ENCODE measurements around the gene DDX43.
"Not testable (repeated sequence)": the region's sequence is repeated elsewhere in the genome, so short reads cannot be mapped to it uniquely, and the experiment has no call there.

DDX43 gene

GRCh38 chr6:73394577-73395354, at the start of gene DDX43:
Gene DDX43 (plus strand): TSS chr6:73394828. CDS start chr6:73394906, 78 bp downstream.
- peak; percentile 80 for DNase-seq

DNA sequence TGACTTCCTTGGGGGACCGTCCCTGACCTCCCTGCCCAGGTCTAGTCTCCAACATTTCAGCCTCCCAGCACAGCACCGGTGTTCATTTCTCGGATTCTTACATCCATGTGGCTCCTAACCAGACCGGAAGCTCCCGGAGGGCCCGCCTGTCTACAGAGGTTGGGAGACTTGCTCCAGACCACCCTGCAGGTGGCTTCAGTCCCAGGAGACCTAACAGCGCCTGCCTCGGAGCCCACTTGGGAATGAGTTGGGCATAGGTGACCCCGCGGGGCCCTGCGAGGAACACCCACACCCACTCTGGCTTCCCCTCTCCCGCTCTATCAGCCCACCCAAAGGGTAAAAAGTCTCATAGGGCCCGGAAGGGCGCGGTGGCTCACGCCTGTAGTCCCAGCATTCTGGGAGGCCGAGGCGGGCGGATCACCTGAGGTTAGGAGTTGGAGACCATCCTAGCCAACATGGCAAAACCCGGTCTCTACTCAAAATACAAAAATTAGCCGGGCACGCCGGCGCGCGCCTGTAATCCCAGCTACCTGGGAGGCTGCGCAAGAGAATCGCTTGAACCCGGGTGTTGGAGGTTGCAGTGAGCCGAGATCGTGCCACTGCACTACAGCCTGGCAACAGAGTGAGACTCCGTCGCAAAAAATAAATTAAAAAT, 46.0 kb upstream of the DDX43 start:
- no peak for DNase-seq

- no peak for DNase-seq
These were observed 45.3 kb upstream of the DDX43 start for GRCh38 chr6:73349311-73349710.

- DNase-seq = no peak
These were observed 40.7 kb upstream of the DDX43 start, which contains the start of gene DPPA5 for GRCh38 chr6:73353636-73354593. Gene DPPA5 (minus strand): TSS chr6:73354276. CDS start chr6:73354225, 51 bp downstream.

- no peak for DNase-seq
These were observed 32.3 kb upstream of the DDX43 start, which contains the start of gene KHDC3L for GRCh38 chr6:73362358-73362757. Gene KHDC3L (plus strand): TSS chr6:73362658. CDS start chr6:73362730, 72 bp downstream.

GRCh38 chr6:73362869-73363536, 31.6 kb upstream of the DDX43 start:
- no peak for DNase-seq

DNA sequence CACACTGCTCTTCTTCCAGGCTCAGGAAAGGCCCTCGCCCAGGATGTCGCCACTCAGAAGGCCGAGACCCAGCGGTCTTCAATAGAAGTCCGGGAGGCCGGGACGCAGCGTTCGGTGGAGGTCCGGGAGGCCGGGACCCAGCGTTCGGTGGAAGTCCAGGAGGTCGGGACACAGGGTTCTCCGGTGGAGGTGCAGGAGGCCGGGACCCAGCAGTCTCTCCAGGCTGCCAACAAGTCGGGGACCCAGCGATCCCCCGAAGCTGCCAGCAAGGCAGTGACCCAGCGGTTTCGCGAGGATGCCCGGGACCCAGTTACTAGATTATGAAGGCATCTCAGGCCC, 31.1 kb upstream of the DDX43 start:
- DNase-seq = no peak

DNA sequence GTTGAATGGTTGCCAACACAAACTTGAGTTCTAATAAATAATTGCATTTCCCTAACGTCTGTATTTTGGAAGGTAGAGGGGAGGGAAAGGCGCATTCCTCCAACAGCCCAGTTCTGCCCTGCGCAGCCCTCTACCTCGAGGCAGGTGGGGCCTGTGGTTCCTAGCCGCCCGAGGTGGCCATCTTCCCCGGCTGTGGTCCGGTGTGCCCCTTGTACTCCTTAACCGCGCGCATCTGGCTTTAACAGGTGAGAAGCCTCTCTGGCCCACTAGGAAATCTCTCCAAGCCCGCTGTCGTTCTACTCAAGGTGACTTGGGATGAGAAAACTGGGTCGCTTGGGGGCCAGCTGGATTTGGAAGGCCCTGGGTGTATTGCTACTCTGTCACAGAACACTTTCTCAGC, 30.5 kb upstream of the DDX43 start:
- DNase-seq = no peak

GRCh38 chr6:73364549-73364948, 30.1 kb upstream of the DDX43 start:
- no peak for DNase-seq

DNA sequence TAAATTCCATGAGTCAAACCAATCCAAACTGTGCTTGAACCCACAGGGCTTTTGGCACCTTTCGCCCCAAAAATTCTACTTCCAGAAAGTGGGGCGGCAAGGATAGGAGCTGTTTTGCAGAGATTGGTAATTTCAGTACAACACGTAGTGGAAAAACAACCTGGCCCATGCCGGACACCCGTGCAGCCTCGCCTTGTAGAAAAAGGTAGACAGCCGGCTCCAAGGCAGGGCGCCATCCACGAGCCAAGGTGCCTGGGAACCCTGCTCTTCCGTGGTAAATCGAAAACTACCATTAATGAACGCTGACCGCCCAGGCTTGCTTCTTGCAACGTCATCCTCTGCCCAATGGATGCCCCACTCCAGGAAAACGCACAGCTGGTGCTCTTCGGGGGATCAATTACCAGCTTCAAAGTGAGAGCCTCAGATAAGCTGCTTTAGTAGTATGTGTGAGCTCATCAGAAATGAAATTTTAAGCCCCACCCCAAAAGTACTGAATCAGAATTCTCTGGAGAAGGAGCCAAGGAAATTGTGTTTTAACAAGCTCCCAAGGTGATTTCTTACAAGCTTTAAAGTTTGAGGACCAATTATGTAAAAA, 26.8 kb upstream of the DDX43 start:
- no peak for DNase-seq

GRCh38 chr6:73368675-73369074, 26.0 kb upstream of the DDX43 start:
- no peak for DNase-seq

DNA sequence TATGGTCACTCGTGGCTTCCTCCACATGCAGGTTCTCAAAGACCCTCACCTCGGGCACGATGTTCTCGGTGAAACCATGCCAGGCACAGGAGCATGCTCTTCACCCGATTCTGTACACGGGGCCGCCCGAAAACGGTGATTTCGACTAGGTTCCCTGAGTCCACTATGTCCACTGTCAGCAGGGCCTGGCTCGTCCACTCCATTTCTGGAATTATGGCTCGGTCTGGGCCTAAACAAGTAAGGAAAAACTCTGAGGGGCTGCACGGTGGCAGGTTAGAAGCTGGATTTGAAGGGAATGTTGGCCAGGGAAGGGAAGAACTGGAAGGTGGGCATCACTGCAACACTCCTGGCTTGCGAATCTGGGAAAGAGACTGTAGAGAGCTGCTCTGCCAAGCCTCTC, 25.5 kb upstream of the DDX43 start:
- DNase-seq = no peak

GRCh38 chr6:73369563-73369962, 25.1 kb upstream of the DDX43 start, which contains the start of gene OOEP:
Gene OOEP (minus strand): TSS chr6:73369897. CDS start chr6:73369792, 105 bp downstream.
- no peak for DNase-seq

DNA sequence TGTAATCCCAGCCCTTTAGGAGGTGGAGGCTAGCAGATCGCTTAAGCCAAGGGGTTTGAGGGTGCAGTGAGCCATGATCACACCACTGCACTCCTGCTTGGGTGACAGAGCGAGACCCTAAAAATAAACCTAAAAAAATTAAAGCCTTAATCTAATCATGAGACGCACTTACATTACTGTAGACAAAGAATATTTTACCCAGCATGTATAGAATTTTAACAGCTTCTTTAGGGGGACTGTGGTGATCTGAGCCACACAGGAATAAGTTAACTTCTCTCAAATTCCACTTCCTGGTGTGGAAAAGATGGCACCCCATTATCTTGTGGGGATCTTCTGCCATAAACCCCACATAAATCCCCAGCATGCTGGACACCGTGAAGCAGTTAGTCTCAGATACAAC, 22.6 kb upstream of the DDX43 start:
- no peak for DNase-seq

GRCh38 chr6:73372516-73372915, 22.1 kb upstream of the DDX43 start:
- DNase-seq = no peak

DNA sequence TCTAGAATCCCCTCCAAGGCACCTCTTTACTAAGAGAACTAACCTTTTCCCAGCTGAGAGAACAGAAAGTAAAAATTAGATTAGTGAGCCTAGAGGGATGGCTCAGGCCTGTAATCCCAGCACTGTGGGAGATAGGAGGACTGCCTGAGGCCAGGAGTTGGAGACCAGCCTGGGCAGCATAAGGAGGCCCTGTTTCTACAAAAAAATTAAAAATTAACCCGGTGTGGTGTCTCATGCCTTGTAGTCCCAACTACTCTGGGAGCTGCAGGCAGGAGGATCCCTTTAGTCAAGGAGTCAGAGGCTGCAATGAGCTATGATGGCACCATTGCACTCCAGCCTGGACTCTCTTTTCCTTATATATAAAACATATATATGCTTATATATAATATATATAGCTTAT, 19.4 kb upstream of the DDX43 start:
- no peak for DNase-seq

GRCh38 chr6:73377225-73377624, 17.4 kb upstream of the DDX43 start:
- DNase-seq = no peak

- not testable (repeated sequence) for DNase-seq
These were observed 13.1 kb upstream of the DDX43 start for GRCh38 chr6:73381531-73381930.

DNA sequence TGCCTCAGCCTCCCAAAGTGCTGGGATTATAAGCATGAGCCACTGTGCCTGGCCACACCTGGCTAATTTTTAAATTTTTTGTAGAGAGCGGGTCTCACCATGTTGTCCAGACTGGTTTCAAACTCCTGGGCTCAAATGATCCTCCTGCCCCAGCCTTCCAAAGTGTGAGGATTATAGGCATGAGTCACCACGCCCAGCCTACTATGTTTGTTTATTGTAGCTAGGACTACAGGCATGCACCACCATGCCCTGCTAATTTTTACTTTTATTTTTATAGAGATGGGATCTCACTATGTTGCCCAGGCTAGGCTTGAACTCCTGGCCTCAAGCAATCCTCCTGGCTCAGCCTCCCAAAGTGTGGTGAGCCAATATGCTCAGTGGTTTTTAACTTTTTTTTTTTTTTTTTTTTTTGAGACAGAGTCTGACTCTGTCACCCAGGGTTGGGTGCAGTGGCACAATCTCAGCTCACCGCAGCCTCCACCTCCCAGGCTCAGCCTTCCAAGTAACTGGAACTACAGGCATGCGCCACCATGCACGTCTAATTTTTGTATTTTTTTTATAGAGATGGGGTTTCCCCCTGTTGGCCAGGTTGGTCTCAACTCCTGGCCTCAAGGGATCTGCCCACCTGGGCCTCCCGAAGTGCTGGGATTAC, 12.0 kb upstream of the DDX43 start:
- no peak for DNase-seq

DNA sequence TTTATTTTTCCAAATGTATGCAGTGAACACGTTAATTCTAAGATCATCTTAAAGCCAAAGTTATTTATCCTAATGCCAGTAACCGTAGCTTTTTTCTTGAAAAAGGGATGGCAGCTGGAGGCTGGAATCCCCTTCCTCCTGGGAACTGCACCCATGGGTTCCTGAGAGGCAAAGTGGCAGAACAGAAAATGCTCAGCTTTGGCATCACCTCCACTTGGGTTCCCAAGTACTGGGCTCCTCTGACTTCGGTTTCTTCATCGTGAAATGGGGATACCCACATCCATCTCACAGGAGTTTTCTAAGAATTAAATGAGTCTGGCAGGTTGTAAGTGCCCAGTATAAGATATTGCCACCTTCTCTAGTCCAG, 6.2 kb upstream of the DDX43 start:
- DNase-seq = no peak

DNA sequence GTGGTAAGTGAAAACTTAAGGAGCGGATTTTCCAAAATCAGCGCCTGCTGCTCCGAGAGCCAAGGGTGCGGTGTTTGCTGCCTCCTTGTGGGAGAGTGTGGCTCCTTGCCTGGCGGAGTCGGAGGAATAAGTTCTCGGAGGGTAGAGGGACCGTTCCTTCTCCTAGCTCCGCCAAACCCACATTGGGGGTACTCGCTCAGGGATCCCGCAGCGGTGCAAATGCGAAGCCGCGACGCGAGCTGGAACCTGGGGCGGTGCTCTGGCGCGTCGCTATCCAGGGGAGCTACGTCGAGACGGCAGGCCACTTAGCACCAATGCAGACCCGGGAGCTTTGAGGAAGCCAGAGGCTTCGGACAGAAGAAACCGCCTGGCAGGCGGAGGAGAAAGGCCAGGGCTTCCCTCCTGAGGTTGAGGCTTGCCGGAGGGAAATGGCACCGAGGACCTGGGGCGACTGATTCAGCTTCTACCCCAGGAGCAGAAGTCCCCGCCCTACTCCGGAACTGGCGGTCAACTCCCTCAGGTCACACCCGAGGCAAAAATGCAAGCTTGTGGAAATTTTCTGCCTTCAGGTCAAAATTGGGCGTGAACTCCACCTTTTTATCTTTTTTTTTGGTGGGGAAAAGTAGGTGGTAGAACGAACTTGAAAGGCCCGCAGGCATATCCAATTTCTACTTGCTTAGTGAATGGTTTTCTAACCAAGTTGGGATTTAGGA, 5.7 kb upstream of the DDX43 start:
- peak; percentile 7 for DNase-seq
